NOMO-1 (cell line): ENCODE results near the gene EPHB2.

Experiments
- DNase-seq, 2 experiments: peaks; one replicate each; lab custom pipeline; 2025; ENCODE audit not compliant: unreplicated experiment in 2 of 2; lab: John Stamatoyannopoulos, UW

Gene EPHB2

GRCh38 chr1:22796642-22797041 is 86.0 kb downstream of the EPHB2 start:
- no peak for DNase-seq

- DNase-seq: no peak
These were observed 87.4 kb downstream of the EPHB2 start for GRCh38 chr1:22798083-22798482.

DNA sequence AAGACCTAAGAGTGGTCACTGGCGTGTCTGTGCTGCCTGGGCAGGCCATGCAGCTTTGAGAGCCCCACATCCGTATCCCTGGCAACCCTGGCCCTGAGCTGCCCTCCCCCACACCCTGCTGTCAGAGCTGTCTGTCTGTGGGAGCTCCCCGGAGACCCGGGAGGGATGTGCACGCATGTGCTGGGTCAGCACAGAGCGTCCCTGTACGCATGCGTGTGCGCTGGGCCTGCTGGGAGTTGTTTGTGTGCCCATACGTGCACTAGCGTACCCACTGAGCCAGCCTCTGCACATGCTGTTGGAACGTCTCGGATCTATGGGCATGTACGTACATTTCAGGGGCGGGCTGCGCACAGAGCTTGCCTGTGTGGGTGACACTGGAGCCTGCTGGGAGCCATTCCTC is 89.3 kb downstream of the EPHB2 start:
- no peak for DNase-seq

DNA sequence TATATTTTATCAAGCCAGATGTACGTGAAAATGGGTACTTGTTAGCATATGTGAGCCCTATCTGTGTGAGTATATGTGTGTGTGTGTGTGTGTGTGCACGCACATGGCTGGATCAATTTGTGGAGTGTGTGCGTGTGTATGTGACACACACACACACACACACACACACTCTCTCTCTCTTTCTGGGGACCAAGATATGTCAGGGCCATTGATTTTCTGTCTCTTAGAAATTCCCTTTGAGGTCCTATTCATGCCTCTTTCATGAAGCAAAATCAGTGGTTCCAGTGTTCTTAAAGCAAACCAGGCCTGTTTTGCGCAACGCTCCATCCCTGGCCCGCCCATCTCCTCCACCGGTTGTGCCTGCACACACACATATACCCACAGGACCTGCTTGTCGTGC is 90.0 kb downstream of the EPHB2 start:
- no peak for DNase-seq

DNA sequence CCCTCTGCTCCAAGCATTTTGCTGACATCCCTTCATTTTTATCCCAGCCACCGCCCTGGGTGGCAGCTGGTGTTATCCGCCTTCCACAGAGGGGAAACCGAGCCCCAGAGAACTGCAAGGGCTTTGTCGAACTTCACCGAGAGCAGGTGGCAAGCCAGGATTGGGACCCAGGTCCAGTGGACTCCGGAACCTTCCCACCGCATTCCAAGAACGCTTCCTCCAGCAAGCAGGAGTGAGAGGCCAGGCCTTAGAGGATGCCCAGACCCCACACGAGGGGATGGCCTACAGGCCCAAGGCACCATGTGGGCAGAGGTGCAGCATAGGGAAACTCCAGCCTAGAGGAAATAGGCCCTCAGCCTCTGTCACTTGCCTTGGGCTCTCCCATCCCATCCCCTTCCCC is 90.7 kb downstream of the EPHB2 start:
- DNase-seq: no peak

DNA sequence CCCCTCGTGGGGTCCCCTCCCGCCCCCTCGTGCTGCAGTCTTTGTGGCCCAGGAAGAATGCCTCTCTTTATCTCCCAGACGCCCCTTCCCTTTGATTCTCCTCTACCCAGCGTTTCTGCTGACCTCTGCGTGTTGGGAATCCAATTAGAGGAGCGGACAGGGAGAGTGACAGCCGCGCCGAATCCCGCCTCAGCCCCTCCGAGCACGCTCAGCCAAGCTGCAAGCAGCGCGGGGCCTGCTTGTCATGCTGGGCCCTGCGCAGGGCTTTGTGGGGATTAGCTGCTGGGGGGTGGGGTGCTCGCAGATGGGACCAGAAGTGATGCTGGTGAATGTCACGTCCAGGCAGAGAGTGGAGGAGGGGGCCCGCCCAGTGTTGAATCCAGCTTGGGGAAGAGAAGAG is 91.1 kb downstream of the EPHB2 start:
- no peak for DNase-seq

DNA sequence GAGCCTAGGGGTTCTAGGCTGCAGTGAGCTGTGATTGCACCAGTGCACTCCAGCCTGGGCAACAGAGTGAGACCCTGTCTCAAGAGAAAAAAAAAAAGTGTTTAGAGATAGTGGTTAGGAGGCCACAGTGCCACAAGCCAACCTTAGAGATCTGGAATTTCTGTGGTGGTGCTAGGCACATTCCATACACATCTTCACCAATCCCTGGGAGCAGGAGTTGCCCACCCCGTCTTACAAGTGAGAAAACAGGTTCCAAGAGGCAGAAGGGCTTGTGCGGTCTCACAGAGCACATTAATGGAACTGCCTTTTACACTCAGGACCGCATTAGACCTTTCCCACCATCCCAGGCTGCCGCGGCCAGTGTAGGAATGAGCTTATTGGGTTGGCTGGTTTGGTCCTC is 93.2 kb downstream of the EPHB2 start:
- no peak for DNase-seq

DNA sequence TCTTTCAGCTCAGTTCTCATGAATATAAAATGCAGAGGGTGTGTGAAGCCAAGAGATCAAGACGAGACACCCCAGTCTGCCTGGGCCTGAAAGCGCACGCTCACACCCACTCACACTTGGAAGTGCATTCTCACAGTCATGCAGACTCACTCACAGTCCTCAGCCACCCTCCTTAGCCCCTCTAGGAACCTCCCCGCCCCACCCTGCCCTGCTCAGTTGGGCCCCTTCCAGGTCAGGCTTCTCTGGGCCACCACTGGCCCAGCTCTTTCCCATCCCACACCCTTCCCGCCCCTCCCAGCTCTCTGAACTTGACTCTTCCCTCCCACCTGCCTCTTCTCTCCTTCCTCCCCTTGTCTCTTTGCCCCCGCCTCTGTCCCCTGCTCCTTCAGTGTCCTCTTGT is 93.8 kb downstream of the EPHB2 start:
- no peak for DNase-seq

DNA sequence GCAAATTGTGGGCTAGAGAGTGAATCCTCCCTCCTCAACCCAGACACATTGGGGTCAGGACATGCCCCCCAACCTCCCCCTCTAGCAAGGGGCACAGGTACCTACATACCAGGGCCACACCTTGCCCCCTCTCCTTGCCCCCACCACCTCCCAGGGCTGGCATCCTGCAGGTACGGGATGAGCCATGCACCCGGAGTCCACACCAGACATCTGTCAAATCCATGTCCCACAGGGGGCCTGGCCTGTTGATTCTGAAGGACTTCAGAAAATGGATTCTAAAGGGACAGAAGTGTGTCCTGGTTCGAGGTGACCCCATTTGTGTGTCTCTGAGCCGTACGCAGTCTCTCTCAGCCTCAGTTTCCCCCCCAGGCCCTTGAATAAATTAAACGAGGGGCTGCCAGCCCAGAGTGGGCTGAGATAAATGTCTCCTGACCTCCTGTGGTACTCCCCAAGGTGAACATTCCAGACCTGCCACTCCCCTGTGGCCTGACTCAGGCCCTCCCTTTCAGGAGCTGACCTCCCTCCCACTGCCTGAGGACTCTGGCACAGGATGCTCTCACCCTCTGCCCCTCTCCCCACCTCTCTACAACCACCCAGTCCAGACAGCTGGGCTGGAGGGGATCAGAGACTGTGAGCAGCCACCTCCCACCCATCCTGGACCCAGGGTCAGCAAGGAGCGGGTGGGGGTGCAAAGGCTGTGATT is 94.5 kb downstream of the EPHB2 start:
- no peak for DNase-seq

GRCh38 chr1:22805672-22806038 is 95.0 kb downstream of the EPHB2 start:
- DNase-seq: no peak

- no peak for DNase-seq
These were observed 95.9 kb downstream of the EPHB2 start for GRCh38 chr1:22806584-22806983.

DNA sequence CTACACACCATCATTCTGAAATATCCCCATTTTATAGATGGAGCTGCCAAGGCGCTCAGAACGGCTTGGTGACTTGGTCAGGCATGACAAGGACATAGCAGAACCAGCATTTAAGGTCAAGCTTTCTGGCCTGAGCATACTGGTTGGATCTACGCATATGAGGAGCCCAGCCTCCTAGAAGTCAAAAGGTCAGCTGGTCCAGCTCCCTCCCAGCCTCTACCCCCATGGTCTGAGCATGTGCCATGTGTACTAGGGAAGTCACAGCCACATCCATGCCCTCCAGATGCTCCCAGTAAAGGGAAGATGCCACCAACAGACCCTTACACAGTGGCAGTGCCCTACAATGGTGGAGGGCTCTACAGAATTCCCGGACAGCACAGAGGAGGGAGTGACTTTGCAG is 96.7 kb downstream of the EPHB2 start:
- no peak for DNase-seq

DNA sequence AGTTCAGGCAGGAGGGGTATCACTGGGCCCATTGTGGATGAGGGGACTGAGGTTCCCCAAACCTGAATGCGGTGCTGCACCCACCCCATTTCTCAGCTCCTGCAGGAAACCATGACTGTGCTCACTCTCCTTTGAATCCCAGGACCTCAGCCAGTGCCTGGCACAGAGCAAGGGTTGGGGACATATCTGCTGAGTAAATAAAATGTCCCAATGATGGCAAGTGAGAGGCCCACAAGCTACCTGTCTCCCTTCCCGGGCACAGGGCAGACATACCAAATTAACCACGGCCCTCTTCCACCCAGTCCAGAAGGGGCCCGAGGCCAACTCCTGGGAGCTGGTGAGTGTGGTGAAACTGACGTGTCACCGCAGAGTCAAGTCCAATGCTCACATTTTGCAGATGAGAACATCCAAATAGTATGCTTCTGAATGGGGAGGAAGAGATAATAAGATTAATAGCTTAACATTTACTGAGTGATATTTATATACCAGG is 97.6 kb downstream of the EPHB2 start:
- DNase-seq: no peak

DNA sequence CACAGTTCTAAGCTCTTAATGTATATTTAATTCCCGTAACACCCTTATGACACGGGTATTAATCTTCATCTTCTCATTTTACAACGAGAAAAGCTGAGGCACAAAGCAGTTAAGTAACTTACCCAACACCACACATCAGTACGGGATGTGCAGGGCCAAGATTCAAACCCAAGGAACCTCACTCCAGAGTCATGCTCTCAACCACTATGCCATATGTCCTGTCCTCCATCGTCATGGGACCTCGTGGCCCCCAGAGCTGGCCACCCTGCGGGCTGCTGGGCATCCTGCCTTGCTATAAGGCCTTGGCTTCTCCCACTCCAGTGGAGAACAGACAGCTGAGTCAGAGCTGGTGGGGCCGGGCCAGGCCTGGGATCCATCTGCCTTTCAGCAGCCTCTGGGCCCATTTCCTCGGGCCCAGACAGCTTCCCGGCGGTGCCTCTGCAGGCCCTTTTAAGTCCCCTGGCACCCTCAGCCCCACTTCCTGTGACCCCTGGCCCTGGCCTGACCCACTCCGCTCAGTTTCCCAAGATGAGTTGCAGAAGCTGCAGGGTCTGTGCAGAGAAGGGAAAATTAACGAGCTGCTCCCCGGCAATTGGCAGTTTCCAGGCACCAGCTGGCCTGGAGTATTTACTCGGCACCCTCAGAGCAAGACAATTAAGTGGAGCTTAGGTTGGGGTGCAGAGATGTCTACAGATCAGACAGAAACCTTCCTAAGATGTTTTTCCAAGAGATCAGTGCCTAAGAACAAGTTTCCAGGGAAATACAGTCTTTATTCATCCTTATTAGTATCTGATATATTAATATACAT is 98.2 kb downstream of the EPHB2 start:
- DNase-seq: no peak

- DNase-seq: no peak
These were observed 99.1 kb downstream of the EPHB2 start for GRCh38 chr1:22809783-22810182.

GRCh38 chr1:22810378-22810777 is 99.7 kb downstream of the EPHB2 start:
- DNase-seq: no peak

GRCh38 chr1:22812092-22812880 is 101.6 kb downstream of the EPHB2 start:
- DNase-seq: no peak

DNA sequence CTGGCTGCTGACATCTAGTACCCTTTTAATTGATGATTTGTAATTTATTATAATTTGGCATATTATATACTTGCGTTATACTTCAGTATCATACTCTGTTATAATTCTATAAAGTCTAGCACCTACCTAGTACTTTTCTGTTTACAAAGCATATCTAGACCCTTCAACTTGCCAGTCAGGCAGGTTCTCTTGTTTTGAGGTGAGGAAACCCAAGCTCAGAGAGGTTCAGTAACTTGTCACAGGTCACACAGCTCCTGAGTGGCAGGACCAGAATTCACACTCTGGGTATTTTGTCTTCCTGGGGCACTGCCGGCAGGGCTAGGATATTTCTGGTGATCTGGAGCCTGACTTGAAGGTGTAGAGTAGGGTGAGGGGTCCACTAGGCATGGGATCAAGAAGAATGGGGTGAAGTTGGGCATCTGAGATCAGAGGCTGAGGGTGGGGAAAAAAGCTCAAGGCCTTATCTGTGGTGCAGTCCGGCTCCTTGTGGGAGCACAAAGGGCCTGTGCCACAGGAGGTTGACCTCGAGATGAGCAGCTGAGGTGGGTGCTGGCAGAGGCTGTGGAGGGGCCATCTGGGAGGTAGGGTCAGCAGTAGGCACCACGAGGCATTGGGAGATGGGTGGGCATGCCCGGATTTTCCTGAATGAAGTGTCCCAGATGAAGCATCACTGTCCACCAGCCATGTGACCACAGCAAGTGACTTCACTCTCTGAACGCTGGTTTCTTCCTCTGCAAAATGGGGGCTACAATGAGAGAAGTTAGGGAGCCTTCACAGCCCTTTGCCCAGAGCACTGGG is 102.6 kb downstream of the EPHB2 start:
- no peak for DNase-seq

- DNase-seq: no peak
These were observed 103.8 kb downstream of the EPHB2 start for GRCh38 chr1:22814176-22815042.

DNA sequence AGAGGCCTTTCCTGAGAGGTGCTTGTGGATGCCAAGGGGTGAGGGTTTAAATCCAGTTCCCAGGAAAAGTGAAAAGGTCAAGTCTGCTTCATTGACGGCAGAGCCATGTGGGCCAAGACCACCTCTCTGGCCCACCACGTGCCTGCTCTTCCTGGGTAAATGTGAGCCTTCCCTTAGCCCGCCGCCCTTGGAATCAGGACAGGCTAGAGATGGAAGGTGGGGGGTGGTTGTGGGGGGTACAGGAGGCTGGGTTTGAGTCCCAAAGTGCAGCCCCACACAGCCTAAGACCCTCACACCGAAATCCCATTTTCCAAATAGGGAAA is 104.4 kb downstream of the EPHB2 start:
- DNase-seq: no peak
